ENCODE results near the gene PACS1.
"Not testable (repeated sequence)": the region's sequence is repeated elsewhere in the genome, so short reads cannot be mapped to it uniquely, and the experiment has no call there.

The PACS1 gene

DNA sequence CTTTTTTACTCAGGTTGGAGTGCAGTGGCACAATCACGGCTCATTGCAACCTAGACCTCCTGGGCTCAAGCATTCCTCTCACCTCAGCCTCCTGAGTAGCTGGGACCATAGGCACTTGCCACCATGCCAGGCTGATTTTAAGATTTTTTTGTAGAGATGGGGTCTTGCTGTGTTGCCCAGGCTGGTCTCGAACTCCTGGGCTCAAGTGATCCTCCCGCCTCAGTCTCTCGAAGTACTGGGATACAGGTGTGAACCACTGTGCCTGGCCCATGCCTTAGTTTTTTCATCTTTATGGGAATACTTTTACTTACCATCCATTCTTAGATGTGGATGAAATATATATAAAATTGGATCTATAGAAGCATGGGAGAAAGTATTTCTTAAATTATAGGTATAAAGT lies 5.2 kb downstream of the PACS1 start:
- Histone ChIP-seq H3K4me2 (ENCODE audit: low read length) (no peak overlapping the region), H3K9me3 (ENCODE audit: low read length) (no peaks in the 10 kb centered on the region), H3K27me3 (ENCODE audit: insufficient read depth, low read length) (no peaks in the 10 kb centered on the region), H4K20me1 (ENCODE audit: insufficient read depth, low read length) (no peaks in the 10 kb centered on the region), H3K9ac (ENCODE audit: low read length) (no peak overlapping the region), H3K27ac (ENCODE audit: low read depth, low read length, poor library complexity, severe bottlenecking) (no peak overlapping the region), H2AFZ (ENCODE audit: low read length) (no peak overlapping the region), H3F3A (ENCODE audit: insufficient read depth, low read length) (0 out of 2 replicates have a peak, but pooled peaks cover 4% of the 10 kb centered on the region), H3K4me3 (ENCODE audit: low read depth, low read length, poor library complexity, severe bottlenecking) (no peak overlapping the region), H3K79me2 (ENCODE audit: insufficient read depth, low read length) (peaks cover 44% of the 10 kb centered on the region), H3K36me3 (ENCODE audit: insufficient read depth, low read length) (peaks cover 42% of the 10 kb centered on the region), H3K4me1 (ENCODE audit: insufficient read depth, low read length, severe bottlenecking) (peaks cover 69% of the 10 kb centered on the region), H3K9me2 (ENCODE audit: low read depth, low read length) (no peaks in the 10 kb centered on the region)
- no peak for TF ChIP-seq EZH2 (IDR thresholded peaks at IDR 0.05; ENCODE audit: borderline replicate concordance, low read length)
- TF ChIP-seq CTCF (IDR thresholded peaks at IDR 0.05; ENCODE audit: low read length), result no peak

DNA sequence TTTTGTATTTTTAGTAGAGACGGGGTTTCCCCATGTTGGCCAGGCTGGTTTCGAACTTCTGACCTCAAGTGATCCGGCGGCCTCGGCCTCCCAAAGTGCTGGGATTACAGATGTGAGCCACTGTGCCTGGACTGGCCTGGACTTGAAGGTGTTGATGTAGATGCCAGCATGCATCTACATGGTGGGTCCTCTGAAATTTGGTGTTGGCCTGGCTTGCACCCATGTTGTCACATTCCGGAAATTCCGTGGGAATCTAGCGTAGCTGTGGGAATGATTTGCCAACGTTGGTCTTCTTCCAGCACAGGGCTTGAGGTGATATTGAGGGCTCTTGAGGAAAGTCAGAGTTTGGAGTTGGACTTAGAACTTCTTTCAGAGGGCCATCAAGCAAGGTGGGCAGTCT lies 6.5 kb downstream of the PACS1 start:
- Histone ChIP-seq H3K27me3 (ENCODE audit: insufficient read depth, low read length) (no peaks in the 10 kb centered on the region), H3K9ac (ENCODE audit: low read length) (no peak overlapping the region), H3K9me3 (ENCODE audit: low read length) (no peaks in the 10 kb centered on the region), H2AFZ (ENCODE audit: low read length) (no peak overlapping the region), H3K4me3 (ENCODE audit: low read depth, low read length, poor library complexity, severe bottlenecking) (no peak overlapping the region), H4K20me1 (ENCODE audit: insufficient read depth, low read length) (no peaks in the 10 kb centered on the region), H3K4me1 (ENCODE audit: insufficient read depth, low read length, severe bottlenecking) (peaks cover 76% of the 10 kb centered on the region), H3F3A (ENCODE audit: insufficient read depth, low read length) (0 out of 2 replicates have a peak, but pooled peaks cover 5% of the 10 kb centered on the region), H3K27ac (ENCODE audit: low read depth, low read length, poor library complexity, severe bottlenecking) (peak overlapping the region; percentile 96), H3K4me2 (ENCODE audit: low read length) (no peak overlapping the region), H3K79me2 (ENCODE audit: insufficient read depth, low read length) (peaks cover 37% of the 10 kb centered on the region), H3K36me3 (ENCODE audit: insufficient read depth, low read length) (peaks cover 42% of the 10 kb centered on the region), H3K9me2 (ENCODE audit: low read depth, low read length) (no peaks in the 10 kb centered on the region)
- no peak for TF ChIP-seq EZH2 (IDR thresholded peaks at IDR 0.05; ENCODE audit: borderline replicate concordance, low read length)
- TF ChIP-seq CTCF (IDR thresholded peaks at IDR 0.05; ENCODE audit: low read length), result no peak

- no peaks in the 10 kb centered on the region for H3K27me3 ChIP-seq (ENCODE audit: insufficient read depth, low read length)
- H3K4me2 ChIP-seq (ENCODE audit: low read length), result peak overlapping the region; percentile 18; the same call in 1 of the 2 replicates
- H3K79me2 ChIP-seq (ENCODE audit: insufficient read depth, low read length), result peaks cover 39% of the 10 kb centered on the region
- H2AFZ ChIP-seq (ENCODE audit: low read length), result no peak overlapping the region
- no peaks in the 10 kb centered on the region for H4K20me1 ChIP-seq (ENCODE audit: insufficient read depth, low read length)
- 0 out of 2 replicates have a peak, but pooled peaks cover 5% of the 10 kb centered on the region for H3F3A ChIP-seq (ENCODE audit: insufficient read depth, low read length)
- no peaks in the 10 kb centered on the region for H3K9me3 ChIP-seq (ENCODE audit: low read length)
- H3K9ac ChIP-seq (ENCODE audit: low read length), result peak overlapping the region; percentile 5; the same call in 1 of the 2 replicates
- TF ChIP-seq EZH2 (IDR thresholded peaks at IDR 0.05; ENCODE audit: borderline replicate concordance, low read length) (no peak), CTCF (IDR thresholded peaks at IDR 0.05; ENCODE audit: low read length) (no peak)
- H3K9me2 ChIP-seq (ENCODE audit: low read depth, low read length), result no peaks in the 10 kb centered on the region
- H3K27ac ChIP-seq (ENCODE audit: low read depth, low read length, poor library complexity, severe bottlenecking), result peak overlapping the region; percentile 96
- peaks cover 36% of the 10 kb centered on the region for H3K36me3 ChIP-seq (ENCODE audit: insufficient read depth, low read length)
- peaks cover 76% of the 10 kb centered on the region for H3K4me1 ChIP-seq (ENCODE audit: insufficient read depth, low read length, severe bottlenecking)
- no peak overlapping the region for H3K4me3 ChIP-seq (ENCODE audit: low read depth, low read length, poor library complexity, severe bottlenecking)
These were observed 7.9 kb downstream of the PACS1 start for GRCh38 chr11:66077927-66078326.

DNA sequence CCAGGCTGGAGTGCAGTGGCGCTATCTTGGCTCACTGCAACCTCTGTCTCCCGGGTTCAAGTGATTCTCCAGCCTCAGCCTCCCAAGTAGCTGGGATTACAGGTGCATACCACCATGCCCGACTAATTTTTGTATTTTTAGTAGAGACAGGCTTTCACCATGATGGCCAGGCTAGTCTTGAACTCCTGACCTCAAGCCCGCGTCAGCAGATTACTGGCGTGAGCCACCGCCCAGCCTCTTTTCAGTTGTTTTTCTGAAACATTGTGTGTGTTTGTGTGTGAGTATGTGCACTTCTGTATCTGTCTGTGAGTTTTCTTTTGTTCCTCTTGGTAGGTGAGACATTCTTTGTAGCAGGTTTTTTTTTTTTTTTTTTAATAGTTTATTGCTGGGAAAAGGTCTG lies 8.9 kb downstream of the PACS1 start:
- H3K36me3 ChIP-seq (ENCODE audit: insufficient read depth, low read length), result peaks cover 26% of the 10 kb centered on the region
- H3K79me2 ChIP-seq (ENCODE audit: insufficient read depth, low read length), result peaks cover 45% of the 10 kb centered on the region
- H3K4me1 ChIP-seq (ENCODE audit: insufficient read depth, low read length, severe bottlenecking), result peaks cover 76% of the 10 kb centered on the region
- H4K20me1 ChIP-seq (ENCODE audit: insufficient read depth, low read length); H3K9me3 ChIP-seq (ENCODE audit: low read length); H3K4me3 ChIP-seq (ENCODE audit: low read depth, low read length, poor library complexity, severe bottlenecking); H3K4me2 ChIP-seq (ENCODE audit: low read length); H3K9ac ChIP-seq (ENCODE audit: low read length); H2AFZ ChIP-seq (ENCODE audit: low read length); H3K9me2 ChIP-seq (ENCODE audit: low read depth, low read length); H3F3A ChIP-seq (ENCODE audit: insufficient read depth, low read length); H3K27me3 ChIP-seq (ENCODE audit: insufficient read depth, low read length): not testable (repeated sequence)
- H3K27ac ChIP-seq (ENCODE audit: low read depth, low read length, poor library complexity, severe bottlenecking), result peak overlapping the region; percentile 96

Measured in OCI-LY1 (cell line).